Measurements from ENCODE around the gene B4GALT1.

Gene B4GALT1

DNA sequence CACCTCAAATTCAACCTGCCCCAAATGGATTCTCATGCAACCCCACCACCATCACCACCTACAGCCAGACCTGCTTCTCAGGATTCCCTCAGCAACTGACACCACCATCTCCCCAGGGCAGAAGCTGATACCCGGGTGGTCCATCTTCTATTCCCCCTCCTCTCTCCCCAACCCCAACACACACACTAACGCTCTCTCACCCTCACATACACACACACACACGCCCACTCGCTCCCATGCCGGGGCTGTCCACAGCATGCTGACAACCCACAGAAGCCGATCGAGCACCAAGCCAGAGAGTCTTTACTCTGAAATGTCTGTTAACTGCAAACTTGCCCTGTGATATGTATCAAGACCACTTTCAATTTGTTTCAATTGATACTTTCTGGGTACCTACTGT, 28.4 kb downstream of the B4GALT1 start:
- no peak for DNase-seq

DNA sequence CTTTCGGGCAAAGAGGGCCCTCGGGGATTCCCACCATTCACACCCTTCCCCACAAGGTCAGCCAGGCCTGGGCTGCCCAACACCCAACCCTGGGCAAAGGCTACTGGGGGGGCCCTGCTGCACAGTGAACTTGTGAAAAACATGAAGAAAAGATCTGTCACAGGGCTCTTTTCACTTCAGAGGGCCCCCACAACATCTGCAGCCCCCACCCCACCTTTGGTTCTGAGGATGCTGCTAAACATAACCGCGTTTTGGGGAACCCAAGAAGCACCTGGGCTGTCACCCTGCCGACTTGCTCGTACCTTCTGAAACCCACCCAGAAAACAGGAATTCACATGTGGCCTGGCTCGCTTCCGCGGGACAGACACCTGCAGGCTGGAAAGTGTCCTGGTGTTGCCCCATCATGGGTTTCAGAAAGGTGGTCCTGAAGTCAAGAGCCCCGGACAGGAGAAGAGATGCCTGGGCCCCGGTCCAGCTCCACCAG, 29.3 kb downstream of the B4GALT1 start:
- DNase-seq: no peak

DNA sequence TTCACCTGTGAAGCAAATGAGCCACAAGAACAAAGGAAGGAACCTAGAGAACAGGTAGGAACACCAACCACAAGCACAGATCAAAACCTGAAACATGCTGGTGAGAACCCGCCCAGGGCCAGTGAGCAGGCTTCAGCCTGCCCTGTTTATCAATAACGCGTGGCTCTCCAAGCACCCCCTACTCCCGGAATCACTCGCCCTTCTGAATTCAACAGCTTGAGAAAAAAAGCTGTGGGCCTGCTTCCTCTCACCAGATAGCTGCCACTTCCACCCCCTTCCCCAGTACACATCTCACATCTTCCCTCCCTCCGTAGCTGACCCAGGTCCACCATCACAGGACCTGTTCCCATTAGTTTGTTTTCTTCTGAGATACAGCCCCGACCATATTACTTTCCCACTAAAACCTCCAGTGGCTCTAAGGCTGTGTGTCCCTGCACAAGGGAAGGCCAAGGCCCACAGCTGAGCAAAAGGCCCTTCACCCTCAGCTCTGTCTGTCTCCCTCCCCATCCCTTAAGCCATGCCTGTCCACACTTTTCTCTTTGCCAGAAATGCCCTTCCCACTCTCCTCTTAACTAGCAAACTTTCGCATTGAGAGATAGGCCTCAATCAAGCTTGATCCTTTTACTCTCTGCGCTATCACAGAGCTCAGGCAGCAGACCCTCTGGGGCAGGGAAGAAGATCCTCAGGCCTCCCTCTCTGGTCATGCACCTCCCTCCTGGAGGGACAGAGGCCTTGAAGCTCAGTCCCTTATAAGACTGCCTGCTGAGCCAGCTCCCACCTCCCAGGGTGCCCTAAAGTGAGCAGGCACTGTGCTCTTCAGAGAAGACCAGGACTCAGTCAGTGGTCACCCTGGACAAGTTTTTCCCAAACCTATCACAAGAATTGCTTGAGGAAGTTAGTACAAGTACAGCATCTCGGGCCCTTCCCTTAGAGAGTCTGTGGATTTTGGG, 30.1 kb downstream of the B4GALT1 start:
- no peak for DNase-seq

DNA sequence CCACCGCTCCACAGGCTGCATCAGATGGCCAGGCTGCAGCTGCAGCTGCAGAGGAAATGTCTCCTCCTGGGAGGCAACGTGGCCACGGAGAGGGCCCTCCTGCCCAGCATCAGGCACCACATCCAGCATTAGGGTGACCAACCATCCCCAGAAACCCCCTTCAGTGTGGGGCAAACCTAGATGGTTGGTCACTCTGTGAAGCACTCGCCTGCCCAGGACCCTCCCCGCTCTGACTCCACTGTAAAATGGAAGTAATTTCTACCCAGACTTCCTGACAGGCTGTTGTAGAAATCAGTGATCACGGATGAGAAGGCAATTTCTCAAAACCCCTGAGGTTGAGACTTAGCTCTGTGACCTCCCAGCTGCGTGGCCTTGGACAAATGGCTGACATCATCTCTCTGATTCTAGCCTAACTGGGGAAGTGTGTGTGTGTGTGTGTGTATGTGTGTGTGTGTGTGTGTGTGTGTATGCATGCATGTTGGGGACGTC, 31.6 kb downstream of the B4GALT1 start:
- no peak for DNase-seq

DNA sequence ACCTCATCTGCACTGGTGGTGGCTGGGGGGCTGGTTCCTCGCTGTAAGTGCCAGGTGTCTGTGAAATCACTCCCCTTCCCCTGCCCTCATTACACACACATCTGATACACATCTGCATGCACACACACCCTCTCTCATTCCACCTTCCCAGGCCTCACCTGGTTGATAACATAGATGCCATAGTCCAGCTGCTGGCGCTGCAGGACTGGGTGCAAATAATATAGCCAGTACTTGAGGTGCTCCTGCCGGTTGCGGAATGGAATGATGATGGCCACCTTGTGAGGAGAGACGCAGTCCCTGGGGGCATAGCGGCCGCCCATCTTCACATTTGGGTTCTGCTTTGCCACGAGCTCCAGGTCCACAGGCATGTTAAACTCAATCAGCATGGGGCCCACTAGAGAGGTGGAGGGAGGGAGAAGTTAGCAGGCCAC, 32.1 kb downstream of the B4GALT1 start:
- DNase-seq: no peak

DNA sequence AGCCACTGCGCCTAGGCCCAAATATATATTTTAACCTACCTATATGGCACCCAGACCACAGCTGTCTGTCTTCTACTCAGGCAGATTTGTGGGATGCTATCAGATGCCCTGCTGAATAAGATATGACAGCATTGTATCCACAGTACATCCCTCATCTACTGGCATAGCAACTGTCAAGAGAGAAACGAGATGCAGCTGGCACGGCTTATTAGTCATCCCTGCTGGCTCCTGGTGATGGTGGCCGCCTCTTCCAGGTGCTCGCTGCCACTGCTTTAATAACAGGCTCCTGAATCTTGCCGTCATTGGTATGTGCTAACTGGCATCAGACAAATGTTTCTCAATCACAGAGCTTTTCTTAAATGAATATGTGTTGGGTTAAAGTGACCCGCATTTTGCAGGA, 34.0 kb downstream of the B4GALT1 start:
- DNase-seq: no peak

DNA sequence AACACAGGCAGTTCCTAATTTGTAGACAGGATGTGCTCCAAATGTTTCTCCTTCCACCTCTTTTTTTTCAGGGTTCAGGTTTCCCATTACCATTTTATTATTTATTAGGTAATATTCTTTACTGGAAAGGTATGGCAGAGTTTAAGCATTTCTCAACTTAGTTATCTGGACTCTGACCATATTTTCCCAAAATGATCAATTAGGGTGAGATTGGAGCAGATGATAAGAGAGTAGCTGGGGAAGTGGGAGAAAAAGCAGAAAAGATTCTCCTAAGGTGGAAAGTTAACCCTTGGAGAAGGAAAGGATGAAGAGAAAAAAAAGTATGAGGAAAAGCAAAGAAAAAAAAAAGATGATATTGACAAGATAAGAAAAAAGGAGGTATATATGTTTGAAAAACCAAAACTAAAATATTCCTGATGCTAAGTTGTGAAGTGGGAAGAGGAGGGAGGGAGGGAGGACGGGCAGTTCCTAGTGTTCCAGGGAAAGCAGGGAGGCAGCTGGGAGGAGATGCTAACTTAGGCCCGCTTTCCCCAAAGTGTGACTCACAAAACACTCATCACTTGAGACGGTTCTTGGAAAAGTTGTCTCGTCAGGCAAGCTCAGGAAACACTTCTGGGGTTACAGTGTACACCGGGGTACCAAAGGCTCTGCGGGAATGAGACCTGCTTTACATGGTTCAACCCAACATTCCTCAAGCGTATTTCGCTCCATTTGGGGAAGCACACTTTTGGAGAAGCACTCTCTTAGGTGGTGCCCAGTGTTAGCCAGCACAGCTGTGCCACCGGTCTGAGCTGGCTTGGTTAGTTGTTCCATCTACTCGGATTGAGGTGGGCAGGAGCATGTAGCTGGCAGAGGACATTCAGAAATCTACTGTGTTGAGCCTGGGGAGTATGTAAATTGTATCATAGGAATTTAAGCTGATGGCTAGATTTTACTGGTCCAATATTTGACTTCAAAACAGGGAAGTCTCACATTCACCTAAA, 35.1 kb downstream of the B4GALT1 start:
- no peak for DNase-seq

DNA sequence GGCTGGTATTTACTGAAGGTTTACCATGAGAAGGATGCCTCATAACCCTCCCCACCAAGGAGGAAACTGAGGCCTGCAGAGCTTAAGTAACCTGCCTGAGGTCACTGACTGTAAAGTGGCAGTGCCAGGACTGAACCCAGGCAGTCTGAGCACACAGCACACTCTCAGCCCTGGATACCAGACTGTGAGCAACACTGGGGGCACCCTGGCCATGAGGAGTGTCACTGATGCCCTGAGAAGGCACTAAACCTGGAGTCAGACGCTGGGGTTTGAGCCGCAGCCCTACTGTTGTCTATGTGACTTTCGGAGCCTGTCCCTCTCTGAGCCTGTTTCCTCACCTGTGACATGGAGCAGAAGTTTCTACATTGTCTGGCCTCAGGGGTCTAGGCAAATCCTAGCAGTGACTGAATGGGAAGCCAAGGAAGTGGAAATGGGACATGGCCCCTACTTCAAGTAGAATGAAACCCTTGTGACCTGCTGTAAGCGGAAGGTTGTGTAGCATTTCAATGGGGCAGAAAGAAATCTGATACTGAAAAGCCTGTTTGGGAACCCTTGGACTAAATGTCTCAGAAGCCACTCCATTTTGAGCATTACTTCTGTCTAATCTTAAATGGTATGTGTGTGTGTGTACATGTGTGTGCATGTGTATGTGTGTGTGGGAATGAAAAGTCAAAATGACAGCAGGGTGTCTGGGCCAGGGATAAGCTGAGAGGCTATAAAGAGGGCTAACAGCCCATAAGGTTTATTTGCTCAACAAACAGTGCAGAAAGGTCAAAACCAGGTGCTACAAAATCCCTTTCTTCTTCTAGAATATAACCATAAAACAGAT, 36.0 kb downstream of the B4GALT1 start:
- DNase-seq: no peak

DNA sequence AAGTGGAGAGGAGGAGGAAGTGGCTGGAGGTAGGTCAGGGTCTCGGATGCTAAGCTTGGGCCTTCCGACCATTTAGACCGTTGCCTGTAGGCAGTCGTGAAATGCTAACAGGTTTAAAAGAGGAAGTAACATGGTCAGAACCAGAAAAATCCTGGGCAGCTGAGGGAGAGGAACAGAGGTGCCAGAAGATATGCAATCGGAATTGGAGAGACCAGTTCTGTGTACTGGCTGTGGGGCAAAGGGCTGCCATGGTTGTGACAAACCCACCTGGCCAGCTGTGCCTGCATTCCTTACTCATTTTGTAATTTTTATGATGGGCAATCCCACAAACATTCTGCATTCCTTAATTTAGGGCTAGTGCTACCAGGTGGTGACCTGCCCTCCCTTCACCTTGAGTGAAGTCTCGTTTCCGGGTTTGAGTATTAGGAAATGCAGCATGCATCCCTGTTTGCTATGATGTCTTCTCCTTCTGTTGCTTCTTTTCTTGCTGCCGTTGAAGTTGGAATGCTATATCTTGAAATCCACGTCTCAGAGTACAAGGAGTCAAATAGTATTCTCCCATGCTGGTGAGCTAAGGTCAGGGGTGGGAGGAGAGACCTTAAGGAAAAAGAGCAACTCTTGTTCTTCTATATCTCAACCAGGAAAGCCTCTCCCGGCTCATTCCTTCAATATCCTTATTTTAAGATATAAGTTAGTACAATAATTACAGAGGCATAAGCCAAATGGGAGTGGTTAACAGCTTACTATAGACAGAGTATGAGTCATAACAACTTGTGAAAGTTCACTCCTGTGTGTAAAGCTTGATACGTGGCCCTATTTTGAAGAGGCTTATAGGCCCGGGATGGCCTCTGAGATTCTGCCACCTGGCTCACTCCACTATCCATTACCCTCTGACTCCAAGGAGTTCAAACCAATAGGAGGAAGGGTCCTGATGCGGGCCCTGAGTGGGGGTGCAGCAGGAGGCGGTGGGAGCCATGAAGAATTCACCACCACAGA, 37.0 kb downstream of the B4GALT1 start:
- no peak for DNase-seq

DNA sequence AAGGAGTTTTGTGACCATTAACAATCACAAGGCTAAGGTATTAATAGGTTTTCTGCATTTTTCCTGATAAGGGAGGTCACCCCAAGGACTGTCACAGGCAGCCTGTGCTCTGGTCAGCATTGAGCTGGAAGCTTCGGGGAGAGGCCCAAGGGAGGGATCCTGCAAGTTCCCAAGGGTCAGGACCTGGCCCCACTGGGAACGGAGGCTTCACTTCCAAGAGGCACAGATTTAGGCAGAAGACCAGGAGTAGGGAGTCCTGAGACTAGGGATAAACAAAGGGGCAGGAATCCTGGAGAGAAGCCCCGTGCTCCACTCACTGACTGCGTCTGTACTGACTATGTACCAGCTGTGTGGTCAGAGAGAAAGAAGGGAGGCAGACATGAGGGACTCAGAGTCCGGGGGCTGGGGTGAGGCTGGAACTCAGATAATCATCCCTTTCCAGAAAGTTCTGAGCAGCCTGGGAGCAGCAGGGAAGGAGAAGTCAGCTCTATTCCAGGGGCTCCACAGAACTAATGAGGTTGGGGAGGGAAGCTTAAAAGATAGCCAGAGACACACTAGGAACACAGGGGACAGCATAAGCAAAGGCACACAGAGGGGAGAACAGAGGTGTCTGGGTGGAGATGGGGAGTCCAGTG, 37.8 kb downstream of the B4GALT1 start:
- no peak for DNase-seq

DNA sequence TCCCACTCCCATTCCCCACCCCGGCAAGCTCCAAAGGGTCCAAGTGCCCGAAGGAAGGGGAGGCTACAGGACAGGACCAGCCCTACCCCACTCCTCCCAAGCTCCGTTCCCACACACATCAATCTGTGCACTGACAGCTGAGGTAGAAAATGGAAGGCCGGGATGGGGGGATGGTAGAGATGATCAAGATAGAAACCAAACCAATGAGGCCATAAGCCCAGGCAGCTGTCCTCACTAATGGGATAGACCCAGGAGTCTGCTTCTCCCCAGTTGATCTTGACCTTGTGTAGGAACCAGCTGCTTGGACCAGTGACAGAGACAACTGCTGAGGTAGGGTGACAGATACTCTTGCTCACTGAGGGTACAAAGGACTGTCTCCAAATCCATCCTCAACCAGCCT, 38.6 kb downstream of the B4GALT1 start:
- no peak for DNase-seq

DNA sequence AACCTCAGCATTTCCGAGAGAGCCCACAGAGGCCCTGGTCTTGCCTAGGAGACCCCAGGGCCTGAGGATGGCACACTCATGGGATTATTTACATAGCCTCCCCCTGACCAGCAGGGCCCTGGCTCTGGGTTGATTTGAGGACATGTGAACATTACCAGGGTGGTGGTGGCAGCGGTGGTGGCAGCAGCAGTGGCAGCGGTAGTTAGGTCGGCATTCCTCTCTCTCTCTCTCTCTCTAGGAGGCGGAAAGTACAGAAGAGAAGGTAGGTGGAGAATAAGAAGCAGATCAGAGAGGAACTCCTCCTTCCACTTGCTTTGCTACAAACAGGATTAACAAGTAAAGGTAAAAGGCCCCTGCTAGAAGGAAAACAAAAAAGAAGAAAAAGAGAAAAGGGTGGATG, 39.3 kb downstream of the B4GALT1 start:
- DNase-seq: no peak

DNA sequence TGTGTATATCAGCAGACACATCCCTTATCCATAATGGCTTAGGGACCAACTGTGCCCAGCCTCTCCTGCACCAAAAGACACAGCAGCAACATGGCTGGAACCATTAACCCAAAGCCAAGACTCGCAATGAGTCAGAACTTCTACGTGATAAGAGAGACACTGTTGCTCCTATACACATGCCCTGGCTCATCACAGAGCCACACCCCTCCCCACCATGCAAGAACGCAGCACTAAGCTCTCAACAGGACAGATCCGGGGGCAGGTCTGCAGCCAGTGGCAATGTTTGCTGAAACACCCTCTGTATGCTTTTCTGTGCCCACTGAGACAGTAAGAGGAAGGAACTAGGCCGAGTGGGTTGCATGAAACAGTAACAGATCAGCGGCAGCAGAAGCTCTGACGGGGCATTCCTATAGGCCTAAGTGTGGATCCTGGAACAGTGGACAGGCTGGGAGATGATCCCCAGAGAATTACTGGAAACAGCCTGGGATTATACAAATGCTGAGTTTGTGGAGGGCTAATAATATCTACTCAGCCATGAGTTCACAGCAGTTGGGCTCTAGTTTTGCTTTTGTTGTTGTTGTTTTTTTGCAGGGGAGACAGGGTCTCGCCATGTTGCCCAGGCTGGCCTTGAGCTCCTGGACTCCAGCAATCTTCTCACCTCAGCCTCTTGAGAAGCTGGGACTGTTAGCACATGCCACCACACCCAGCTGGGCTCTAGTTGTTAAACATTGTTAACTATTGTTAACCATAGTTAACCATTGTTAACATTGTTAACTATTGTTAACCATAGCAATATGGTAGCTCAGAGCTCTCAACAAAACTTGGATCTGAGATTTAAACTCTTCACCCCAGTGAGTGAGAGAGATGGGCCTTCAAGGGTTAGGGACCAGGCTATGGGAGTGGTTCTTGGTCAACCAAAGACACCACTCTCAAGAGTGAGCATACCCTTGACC, 41.0 kb downstream of the B4GALT1 start:
- no peak for DNase-seq

DNA sequence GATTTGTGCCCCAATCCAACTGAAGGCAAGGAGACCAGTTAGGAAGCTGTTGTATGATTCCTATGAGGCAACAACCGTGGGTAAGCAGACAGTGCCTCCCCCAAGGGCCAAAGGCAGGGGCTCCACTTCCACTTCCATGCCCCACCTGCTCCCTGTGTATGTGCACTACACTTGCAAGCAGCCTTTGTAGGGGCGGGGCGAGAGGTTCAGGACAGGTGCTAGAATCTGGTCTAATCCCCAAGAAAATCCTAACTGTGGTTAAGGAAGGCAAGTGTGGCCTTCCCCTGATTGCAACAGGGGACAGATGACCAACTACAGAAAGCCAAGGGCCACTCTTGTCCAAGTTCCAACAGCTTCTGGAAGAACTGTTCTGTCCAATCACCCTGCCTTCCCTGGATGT, 41.7 kb downstream of the B4GALT1 start:
- no peak for DNase-seq

DNA sequence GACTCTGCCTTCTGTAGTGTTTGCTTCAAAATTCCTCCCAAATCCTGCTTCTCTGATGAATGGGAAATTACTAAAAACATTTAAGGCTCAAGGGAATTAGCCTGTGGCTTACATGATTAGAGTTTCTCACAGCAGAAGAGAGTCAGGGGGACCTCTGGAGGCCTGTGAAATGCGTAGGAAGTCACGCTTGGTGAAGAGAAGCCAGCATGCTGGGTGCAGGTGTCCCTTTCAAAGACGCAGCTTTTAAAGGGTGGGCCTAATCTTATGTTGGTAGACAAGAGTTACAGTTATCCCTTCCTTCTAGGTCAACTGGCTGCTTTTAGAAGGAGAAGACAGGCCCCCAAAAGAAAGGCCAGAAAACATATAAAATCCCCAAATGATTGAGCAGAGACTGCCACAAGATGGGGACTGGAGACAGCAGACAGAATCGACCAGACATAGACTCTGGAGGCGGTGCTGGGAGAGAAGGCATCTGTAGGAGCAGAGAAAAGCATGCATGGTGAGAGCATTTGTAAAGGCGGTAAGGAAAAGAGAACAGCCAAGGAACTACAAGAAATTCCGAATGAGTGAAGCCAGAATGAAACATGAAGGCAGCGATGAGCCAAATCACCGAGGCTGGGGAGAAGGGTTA, 42.3 kb downstream of the B4GALT1 start:
- no peak for DNase-seq

DNA sequence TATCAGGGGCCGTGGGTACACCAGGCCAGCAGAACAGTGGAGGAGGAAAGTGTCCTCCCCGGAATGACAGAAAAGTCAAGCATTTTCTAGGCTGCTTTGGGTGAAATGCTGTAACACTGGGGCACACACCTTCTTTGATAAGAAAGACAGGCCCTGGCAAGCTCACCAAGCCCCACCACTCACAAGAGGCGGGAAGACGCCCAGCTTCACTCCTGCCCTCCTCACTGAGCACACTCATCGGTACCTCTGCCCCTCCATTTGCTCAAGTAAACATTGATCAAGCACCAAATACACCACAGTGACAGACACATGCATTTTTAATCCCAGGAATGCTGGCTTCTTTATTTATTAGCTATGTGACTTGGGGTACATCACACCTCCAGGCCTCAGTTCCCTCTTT, 43.1 kb downstream of the B4GALT1 start:
- no peak for DNase-seq

DNA sequence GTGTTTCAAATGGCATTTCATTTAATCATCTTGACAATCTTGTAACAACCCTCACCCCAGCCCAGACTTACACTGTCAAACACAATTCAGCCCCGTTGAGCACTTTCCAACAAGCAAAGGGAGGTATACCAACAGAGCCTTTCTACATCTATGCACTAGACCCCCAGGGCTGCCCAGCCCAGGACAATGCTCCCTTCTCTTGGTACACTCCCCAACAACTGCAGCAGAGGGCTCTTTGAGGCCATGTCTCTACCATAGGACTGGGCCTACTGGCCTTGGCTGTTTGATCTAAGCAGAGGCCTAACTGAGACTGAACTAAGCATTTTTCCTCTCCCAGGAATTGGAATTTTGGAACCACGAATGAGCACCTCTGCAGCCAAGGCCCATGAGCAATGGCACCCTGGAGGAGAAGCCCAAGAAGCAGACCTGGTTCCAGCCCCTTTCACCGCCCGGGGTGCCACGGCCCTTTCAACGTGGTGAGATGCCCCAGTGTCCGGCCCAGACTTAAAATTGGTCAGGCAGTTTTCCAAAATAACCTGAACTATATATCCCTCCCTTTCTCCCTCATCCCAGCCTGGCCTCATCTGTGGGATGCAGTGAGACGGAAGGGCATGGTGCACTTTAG, 43.6 kb downstream of the B4GALT1 start:
- no peak for DNase-seq

DNA sequence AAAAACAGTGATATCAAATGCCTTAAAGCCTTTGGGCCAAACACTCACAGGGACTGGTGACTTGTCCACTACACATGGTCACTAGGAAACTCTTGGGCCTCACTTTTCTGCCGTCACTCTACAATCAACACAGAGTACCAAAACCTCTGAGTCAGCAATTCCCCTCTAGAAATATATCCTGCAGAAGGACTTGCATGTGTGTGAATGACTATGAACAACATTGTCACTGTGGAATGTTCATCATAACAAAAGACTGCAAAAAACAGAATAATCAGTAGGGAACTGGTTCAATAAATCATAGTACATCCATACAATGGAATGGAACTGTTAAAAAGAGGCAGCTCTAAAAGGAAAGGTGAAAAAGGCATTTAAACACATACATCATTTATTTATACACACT, 46.5 kb downstream of the B4GALT1 start:
- no peak for DNase-seq

All from stimulated activated CD4-positive, alpha-beta T cell treated with anti-CD3 and anti-CD28 coated beads, Interleukin-2, amount 100 ng/mL, for 24 hours (primary cell).